ENCODE measurements around the gene TRPM3.

TRPM3 gene

DNA sequence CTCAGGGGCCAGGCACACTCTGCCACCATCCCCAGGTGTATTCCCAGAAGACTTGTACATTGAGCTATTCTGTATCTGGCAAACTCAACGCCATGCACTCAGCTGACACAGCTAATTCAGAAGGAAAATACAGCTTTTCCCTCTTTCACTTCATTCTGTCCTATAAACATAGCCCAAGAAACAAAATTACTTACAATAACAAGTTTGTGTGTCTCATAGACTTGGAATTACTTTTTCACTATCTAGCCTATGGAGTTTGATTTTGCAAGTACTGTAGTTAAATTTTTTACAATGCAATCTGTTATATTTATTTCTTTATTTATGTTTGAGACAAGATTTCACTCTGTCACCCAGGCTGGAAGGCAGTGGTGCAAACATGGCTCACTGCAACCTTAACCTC lies 581.9 kb downstream of the TRPM3 start:
- no peak for DNase-seq

DNA sequence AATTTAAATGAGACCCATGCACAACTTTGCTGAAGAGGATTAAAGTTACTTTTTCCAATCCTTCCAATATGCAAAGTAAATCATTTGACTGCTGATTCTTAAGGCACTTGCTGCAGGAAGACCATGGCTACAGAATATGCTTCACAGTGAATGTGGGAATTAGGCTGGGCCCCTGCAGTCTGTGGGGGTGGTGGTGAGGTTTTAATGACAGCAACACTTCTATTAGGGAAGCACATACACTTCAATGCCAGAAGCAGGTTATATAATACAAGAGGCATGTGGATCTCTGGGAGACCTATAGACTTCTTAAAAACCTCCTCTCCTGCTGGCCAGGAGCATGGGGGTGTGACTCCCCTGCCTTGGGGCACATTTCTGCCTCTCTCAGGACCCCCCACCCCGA lies 582.4 kb downstream of the TRPM3 start:
- DNase-seq = no peak

DNA sequence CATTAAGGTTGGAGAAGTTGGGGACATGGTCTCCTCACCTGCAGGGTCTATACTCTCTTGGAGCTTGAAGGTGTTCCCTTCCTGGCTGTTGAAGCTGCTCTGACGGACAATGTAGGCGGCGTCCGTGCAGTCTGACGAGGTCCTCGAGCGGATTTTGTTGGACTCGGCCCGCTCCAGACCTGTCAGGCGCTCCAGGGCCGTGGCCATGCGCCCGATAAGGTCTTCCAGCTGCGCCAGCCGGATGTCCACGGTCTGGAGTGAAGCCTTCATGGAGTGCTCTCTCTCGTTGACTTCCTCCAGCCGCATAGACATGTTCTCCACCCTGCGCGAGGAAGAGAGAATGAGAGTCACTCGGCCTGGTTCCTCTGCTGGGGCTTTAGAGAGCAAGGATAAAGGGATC lies 584.3 kb downstream of the TRPM3 start:
- no peak for DNase-seq

DNA sequence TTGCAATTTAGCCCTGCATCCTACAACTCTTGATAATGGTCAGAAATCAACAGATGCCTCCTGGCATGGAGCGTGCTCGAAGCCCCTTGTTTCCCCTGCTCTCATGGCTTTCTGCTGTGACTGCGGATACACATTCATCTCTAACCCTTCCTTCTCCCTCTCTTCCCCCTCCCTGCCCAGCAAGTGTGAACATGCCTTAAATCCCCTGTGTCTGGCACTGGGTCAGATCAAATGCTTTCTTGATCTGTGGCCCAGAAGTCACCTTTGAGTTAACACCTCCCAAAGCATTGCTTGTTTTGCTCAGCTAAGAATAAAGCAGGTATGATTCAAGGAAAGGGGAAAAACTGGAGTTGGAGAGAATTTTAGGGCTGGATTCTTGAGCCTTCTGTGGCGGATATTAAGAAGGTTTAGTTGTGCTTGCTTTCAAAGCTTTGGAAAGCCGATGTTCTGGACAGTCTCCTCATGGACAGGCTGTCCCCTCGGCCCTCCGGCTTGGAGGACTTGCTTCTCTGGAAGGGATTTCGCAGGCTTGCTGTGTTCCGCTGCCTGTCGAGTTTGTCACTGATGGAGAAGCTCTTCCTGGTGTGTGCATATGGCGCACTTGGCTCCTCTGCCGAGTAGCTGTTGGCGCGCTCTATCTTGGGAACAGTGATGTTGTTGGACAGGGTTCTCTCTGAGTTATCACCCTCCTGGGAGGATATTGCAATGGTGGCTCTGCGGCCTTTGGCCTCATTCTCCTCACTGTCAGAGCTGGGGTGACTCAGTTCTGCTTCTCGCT lies 585.7 kb downstream of the TRPM3 start:
- no peak for DNase-seq

DNA sequence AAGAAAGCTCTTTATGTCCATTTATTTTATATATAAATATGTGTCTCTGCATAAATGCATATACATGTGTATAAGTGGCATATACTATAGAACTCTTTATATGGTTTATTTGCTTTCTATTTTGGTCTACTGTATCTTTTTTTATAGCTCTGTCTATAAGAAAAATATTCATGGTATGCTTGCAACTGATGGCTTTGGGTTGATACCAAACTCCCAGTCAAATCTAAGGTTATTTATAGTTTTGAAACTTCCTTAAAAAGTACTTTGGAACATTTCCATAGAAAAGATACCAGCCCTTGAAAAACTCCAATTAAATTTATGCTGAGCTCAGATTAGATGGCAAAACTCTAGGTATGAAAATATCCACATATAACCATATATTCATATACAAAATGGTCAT lies 587.0 kb downstream of the TRPM3 start:
- DNase-seq = no peak

DNA sequence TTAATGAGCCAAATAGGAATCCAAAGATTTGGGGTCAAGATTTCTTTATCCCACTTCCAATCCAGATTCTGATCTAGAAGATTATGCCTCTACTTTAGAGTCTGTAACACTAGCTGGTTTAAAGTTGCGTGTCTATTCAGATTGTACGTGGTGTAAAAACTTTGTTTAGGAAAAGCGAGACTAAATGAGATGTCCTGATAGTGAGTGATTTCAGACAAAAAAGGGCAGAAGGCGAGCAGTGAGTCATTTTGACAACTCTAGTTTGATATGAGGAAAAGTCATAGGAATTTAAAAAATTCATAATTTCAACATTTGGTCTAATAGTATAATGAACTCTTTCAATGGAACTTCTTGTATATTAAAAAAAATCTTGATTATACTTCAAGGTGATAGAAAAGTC lies 587.4 kb downstream of the TRPM3 start:
- DNase-seq = no peak

DNA sequence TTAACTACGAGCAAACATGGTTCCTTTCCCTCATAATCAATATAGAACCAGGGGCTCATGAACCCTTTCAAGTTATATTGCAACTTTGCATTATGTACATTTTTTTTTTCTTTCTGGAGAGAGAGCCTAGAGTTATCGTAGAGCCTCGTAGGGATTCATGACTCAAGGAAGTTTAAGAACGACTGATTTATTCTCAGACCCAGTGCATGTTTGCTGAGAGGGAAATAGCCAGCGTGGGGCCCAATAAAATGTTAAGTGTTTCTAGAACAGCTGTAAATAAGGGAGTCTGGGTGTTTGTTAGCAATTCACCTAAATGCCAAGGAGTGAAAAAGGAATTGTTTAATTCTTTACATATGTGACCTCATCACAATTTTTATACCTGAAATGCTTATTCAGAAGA lies 587.9 kb downstream of the TRPM3 start:
- DNase-seq = no peak

DNA sequence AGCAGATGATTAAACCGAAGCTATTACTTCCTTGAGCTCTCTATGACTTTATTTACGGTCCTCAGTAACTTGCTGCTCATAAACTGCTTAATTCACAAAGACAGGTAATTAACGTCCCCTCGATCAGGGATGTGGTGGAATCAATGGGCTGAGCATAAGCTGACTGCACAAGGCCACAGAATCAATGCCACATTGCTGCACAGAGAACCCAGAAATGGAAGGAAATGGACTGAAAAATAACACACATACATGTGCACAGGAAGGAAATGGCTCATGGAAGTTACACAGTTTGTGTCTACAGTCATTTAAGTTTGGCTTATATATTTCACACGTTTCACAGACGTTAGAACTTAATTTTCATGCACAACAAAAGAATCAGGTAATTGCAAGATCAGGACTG lies 588.7 kb downstream of the TRPM3 start:
- no peak for DNase-seq

DNA sequence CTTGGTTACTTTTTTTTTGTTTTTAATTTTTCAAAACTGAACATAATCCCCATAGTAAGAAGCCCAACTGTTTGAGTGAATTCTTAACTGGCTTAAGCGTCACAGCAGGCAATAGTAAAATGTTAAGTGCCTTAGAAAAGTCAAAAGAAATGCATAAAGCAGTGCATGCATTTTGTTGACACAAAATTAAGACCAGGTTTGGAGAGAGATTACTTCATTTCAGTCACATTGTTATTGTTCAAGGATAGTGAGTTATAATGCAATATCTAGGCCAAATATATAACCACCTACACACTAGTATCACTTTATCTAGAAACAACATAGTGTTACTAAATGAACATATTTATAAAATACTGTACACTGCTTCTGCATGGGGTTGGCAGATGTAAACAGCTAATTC lies 590.1 kb downstream of the TRPM3 start:
- DNase-seq = no peak

DNA sequence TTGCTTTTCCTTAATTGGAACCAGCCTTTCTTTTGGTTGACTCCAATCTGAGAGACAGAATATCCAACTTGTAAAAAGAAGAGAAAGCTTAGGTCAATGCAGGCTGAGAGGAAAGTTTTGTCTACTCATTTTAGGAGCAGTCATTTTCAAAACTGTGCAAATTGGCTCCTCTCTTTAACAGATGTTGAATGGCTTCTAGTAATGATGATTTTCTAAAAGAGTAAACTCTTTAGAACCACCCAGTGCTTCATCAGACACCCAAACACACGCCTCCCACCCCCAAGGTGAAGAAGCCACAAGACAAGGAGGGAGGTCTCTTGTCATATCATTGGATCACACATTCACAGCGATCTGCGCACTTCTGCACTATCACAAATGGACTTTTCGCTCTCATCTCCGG lies 590.7 kb downstream of the TRPM3 start:
- DNase-seq = no peak

DNA sequence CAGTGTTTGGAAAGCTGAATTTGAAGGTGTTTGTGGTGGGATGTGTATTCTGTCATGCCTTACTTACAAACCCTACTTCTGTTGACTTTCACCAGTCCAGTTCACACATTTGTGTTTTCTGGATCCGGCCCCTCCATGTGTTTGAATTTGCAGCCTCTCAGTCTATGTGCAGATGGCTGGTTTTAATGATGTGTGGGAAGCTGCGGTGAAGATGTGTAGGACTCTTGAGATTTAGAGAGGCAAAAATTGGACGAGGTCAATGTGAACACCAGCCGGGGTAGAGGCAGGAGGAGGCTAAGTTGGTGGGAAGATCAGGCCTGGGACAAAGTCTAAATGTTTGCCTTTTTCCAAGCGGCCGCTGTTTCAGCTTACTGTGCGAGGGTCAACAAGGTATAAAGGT lies 591.6 kb downstream of the TRPM3 start:
- no peak for DNase-seq

DNA sequence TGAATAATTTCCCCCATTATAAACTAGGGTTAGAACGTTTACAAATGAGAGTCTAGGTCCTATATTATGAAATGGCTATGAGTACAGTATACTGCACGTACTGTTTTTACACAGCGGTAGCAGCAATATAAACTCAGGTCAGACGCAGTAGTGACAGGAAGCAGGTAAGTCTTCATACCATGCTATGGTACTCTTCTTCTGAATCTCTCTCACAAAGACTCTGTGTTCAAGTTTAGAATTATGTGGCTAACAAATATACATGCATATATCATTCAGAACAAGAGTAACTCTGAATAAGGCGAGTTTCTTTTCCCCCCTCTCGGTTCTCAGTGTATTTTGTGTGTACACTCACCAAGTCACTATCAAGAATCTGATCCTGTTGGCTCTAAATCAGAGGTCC lies 592.0 kb downstream of the TRPM3 start:
- no peak for DNase-seq

DNA sequence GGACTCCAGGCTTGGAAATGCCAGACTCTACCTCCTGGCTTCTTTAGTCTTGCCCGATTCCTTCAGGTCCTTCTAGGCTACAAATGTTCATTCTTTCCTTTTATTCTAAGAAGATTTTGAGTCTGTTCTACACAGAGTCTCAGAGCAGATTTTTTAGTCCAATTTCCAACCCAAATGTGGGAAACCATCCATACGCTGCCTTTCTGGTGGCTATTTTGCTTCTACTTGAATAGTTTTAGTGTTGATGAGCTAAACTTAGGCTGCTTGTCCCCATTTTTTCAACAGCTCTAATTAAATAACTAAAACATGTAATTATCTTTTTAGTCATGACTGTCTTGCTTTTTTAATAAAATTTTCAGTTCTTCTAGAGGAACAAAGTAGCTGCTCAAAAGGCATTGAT lies 594.5 kb downstream of the TRPM3 start:
- DNase-seq = no peak

DNA sequence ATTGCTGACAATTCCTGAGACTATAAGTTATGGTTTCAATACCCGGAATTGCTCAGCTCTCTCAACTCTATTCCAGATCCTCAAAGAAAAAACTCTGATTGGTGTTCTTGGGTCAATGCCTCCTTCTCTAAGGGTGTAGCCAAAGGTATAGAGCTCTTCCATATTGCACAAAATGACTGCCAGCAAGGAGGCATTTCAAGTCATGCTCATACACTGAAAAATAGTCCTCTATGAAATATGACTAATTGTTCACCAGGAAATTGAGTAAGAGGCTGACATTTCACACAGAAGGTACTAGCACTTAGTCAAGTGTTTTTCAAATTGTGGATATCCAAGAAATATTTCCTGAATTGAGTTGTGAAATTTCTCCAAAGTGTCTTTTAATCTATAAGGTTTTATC lies 595.9 kb downstream of the TRPM3 start:
- DNase-seq = no peak

DNA sequence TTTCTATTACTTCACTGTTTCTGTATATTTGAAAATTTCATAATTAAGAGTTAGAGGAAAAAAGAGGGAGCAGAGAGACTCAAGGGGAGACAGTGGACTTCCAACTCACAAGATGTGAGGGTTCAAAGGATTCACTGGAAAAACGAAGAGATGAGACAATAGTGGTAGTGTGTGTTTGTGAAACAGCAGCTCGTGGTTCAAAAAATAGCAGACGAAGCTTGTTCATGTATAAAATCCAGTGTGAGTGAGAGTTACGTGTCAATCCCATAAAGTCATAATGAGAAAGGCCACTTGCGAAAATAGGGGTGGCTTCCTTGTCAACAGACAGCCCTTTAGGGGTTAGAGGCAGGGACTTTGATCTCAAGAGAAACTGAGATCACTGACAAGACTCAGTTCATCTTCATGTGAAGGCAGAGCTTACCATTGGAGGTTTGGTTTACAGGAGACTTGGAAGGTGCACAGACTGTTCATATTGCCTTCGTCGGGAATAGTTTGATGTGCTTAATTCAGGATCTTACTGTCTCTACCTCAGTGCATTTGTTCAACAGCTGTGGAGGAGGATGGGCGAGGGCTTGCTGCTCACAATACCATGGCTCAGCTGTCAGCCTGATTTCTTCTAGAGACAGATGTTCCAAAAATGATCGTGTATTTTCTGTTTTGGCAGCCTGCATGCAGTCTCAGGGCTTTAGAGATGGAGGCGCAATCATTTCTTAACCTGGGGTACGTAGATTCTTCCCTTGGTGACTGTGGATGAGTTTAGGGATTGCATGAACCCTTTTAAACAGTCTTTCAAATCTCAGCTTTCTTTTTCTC lies 601.3 kb downstream of the TRPM3 start:
- DNase-seq = no peak

DNA sequence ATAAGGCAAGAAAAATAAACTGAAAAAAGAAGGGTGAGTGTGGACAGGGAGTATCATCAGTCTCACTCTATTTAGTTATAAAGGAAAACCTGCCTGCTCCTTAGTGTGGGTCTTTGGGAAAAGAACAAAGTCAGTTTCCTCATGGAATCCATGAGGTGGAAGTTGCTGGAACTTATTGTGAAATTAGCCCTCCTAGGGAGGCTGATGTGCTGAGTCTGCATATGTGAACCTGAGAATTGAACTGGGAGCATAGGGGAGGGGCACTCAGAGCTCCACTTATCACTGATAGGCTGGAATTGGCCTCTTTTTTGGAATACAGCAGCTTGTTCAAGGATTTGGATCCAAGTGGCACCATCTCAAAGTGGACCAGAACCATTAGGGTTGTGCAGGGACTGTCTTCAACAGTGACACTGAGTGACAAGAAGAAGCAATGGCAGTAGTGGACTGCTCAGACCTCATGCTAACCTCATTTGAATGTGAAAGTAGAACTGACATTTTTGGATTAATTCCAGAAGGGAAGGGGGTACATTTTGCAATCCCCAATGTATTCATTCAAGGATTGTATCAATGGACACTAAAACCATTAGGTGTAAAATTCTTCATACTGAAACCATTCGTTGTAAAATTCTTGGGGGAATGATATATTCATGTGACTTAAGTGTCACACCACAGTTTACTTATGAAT lies 603.4 kb downstream of the TRPM3 start:
- DNase-seq = no peak

DNA sequence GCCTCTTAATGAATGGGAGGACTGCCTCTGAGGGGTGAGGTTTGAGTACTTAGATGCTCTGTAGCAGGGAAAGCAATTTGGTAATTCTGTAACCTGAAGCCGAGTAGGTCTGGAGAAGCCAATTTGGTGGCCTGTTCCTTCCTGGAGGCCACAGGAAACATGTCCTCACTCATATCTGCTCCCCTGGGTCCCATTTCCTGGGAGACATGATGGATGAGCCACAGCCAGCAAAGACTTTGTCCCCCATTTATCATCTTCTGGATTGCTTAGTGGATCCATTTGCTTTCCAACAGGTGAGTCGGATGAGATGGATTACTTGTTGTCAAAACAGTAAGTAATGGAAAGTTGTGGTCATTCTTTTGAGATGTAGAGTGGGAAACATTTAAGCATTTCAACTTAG lies 607.1 kb downstream of the TRPM3 start:
- no peak for DNase-seq

DNA sequence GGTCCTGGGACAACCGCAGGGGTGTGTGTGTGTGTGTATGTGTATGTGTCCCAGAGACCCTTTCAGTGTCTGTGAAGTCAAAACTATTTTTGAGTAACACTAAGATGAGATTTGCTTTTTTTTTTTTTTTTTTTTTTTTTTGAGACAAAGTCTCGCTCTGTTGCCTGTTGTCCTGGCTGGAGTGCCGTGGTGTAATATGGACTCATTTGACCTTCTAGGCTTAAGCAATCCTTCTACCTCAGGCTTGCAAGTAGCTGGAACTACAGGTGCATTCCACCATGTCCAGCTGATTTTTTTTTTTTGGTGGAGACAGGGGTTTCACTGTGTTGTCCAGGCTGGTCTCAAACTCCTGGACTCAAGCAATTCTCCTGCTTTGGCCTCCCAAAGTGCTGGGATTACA lies 609.6 kb downstream of the TRPM3 start:
- no peak for DNase-seq

DNA sequence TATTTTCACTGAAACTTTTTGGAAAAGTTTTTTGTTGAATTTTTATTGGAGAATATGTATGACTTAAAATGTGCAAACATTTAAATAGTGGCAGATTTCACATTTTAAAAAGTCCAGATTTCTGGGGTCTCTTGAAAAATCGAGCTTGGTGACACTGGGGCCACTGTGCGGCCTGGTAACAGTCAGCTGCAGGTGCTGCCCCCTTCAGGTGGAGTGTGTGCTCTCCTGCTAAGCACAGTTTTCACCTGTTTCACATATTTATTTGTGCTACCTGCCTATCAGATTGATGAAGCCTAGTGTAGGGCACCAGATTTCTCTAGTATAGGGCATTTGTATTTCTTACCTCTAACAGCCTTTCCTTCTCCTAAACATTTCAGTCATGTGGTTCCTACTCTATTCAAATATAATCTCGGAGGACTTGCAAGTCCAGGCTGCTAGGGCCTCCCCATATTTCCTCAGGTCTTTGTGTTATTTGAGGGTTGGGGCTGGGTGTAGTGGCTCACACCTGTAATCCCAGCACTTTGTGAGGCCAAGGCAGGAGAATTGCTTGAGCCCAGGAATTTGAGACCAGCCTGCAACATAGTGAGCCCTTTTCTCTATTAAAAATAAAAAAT lies 611.2 kb downstream of the TRPM3 start:
- DNase-seq = no peak

DNA sequence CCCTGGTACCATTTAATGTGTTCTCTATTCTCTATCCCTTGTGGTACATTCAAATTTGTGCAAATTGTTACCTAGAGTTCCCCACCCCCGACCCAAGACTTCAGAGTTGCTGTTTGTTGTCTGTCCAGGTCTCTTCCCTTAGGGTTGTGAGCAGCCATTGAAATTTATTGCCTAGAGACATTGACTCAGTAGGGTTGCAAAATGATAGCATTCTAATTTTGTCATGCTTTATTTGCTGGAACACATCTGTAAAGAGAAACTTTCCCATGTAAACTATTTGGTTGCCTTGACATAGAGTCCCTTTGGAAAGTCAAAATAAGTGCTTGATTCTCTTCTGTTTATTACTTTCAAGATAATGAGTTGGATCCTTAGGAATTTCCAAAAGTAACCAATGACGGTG lies 615.3 kb downstream of the TRPM3 start:
- no peak for DNase-seq

DNA sequence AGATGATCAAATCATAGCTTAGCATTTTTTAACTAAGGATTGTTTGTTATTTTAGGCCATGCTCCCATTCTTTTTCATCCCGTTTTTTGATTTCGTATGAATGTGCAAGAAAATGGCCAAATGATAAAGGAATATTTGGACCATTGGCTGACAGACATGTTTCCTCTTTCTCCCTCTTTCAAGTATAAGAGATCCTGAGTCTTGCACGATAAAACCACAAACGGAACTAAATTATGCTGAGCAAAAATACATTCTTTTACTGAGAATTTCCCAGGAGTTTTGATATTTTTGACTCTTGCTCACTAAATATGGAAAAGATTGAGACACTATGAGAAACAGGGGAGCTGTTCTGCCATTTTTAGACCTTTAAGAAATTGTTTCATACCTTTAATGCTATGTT lies 616.6 kb downstream of the TRPM3 start:
- no peak for DNase-seq

DNA sequence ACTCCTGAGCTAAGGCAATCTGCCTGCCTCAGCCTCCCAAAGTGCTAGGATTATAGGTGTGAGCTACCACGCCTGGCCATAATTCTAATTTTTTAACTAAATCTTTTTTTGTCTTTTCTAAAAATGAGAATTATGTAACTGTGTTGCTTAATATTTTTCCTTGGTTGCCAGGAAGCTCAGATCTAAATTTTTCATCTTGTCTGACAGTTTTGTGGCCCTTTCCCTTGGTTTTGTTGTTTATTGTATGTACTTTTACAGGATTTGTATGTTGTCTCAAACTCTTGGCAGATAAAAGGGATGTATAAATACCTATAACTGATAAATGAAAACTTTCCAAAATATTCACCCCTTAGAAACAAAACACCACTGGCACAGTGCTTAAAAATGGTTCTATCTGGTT lies 618.7 kb downstream of the TRPM3 start:
- DNase-seq = no peak

DNA sequence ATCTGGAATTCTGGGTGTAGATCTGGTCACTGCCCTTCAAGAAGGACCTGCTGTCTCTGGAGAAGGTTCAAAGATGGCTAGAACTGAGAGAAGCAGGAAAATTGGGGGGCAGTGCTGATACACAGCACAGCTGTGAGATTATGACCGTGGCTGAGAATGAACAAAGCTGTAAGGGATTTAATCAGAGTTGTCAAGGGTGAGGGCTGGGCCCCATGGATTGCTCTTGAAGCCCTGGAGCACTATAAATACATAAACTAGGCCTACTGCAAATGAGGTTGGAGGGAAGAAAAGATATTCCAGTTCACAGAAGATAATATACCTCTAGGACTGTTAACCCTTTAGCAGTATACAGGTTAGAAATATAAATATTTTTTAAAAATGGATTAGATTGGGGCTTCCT lies 620.6 kb downstream of the TRPM3 start:
- no peak for DNase-seq

DNA sequence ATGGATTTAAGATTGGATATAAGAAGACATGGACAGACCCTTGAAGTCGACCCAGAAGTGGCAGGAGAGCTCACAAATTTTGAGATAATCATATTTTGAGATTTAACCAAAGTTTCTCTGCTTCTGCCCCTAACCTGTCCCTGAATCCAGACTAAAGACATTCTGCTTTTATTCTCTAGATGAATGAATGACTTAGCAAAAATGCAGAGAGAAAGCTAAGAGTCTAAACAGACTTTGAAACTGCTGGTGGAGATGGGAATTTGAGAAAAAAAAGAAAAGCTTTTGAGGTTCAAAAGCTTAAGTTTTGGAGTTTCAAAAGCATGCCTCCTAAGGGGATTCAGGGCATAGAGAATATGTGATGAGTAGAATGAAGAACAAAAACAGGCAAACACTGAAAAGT lies 621.8 kb downstream of the TRPM3 start:
- DNase-seq = no peak
